ENCODE data around the gene PMF1.

PMF1 gene

GRCh38 chr1:156284112-156284511 is 71.3 kb downstream of the PMF1 start, which contains the start of gene TMEM79:
Gene TMEM79 (plus strand): TSS chr1:156284325. CDS start chr1:156285227, 902 bp downstream.
- no peaks in the 10 kb centered on the region for H3K9me3 ChIP-seq (ENCODE audit: severe bottlenecking)
- peak within 1 kb of the TSS; percentile 85 for H3K4me3 ChIP-seq (ENCODE audit: severe bottlenecking)
- DNase-seq (ENCODE audit: low spot score): no peak
- no peak for TF ChIP-seq CTCF (IDR thresholded peaks at IDR 0.05; ENCODE audit: poor library complexity, severe bottlenecking)
- H3K36me3 ChIP-seq (ENCODE audit: low read depth): peaks cover 35% of the 10 kb centered on the region
- peak within 1 kb of the TSS; percentile 65 for H3K27ac ChIP-seq (ENCODE audit: poor library complexity, severe bottlenecking)
- no peaks in the 10 kb centered on the region for H3K27me3 ChIP-seq (ENCODE audit: insufficient read depth, poor library complexity, severe bottlenecking)
- H3K4me1 ChIP-seq (ENCODE audit: insufficient read depth, poor library complexity, severe bottlenecking): peaks cover 14% of the 10 kb centered on the region
- peak; percentile 24; the same call in 1 of the 3 replicates for ATAC-seq (ENCODE audit: low read depth)

- Histone ChIP-seq H3K27me3 (ENCODE audit: insufficient read depth, poor library complexity, severe bottlenecking) (no peaks in the 10 kb centered on the region), H3K9me3 (ENCODE audit: severe bottlenecking) (no peaks in the 10 kb centered on the region), H3K4me1 (ENCODE audit: insufficient read depth, poor library complexity, severe bottlenecking) (peaks cover 14% of the 10 kb centered on the region), H3K27ac (ENCODE audit: poor library complexity, severe bottlenecking) (peak overlapping the region; percentile 32), H3K36me3 (ENCODE audit: low read depth) (peaks cover 34% of the 10 kb centered on the region), H3K4me3 (ENCODE audit: severe bottlenecking) (peak overlapping the region; percentile 85)
- DNase-seq (ENCODE audit: low spot score) (no peak), ATAC-seq (ENCODE audit: low read depth) (no peak)
- TF ChIP-seq CTCF (IDR thresholded peaks at IDR 0.05; ENCODE audit: poor library complexity, severe bottlenecking): no peak
Observed at GRCh38 chr1:156284757-156285156, 72.0 kb downstream of the PMF1 start.

- no peak for TF ChIP-seq CTCF (IDR thresholded peaks at IDR 0.05; ENCODE audit: poor library complexity, severe bottlenecking)
- DNase-seq (ENCODE audit: low spot score): no peak
- H3K4me3 ChIP-seq (ENCODE audit: severe bottlenecking): no peak overlapping the region
- no peak for ATAC-seq (ENCODE audit: low read depth)
- peaks cover 34% of the 10 kb centered on the region for H3K36me3 ChIP-seq (ENCODE audit: low read depth)
- H3K4me1 ChIP-seq (ENCODE audit: insufficient read depth, poor library complexity, severe bottlenecking): peaks cover 14% of the 10 kb centered on the region
- H3K27ac ChIP-seq (ENCODE audit: poor library complexity, severe bottlenecking): peak overlapping the region; percentile 32
- H3K9me3 ChIP-seq (ENCODE audit: severe bottlenecking): no peaks in the 10 kb centered on the region
- H3K27me3 ChIP-seq (ENCODE audit: insufficient read depth, poor library complexity, severe bottlenecking): no peaks in the 10 kb centered on the region
Observed at GRCh38 chr1:156285437-156285836, 72.6 kb downstream of the PMF1 start.

GRCh38 chr1:156286061-156286460 is 73.3 kb downstream of the PMF1 start:
- no peaks in the 10 kb centered on the region for H3K27me3 ChIP-seq (ENCODE audit: insufficient read depth, poor library complexity, severe bottlenecking)
- DNase-seq (ENCODE audit: low spot score) (no peak), ATAC-seq (ENCODE audit: low read depth) (no peak)
- H3K4me1 ChIP-seq (ENCODE audit: insufficient read depth, poor library complexity, severe bottlenecking): peaks cover 11% of the 10 kb centered on the region
- TF ChIP-seq CTCF (IDR thresholded peaks at IDR 0.05; ENCODE audit: poor library complexity, severe bottlenecking): no peak
- no peak overlapping the region for H3K27ac ChIP-seq (ENCODE audit: poor library complexity, severe bottlenecking)
- no peaks in the 10 kb centered on the region for H3K9me3 ChIP-seq (ENCODE audit: severe bottlenecking)
- H3K4me3 ChIP-seq (ENCODE audit: severe bottlenecking): no peak overlapping the region
- peaks cover 27% of the 10 kb centered on the region for H3K36me3 ChIP-seq (ENCODE audit: low read depth)

All from RWPE2 (cell line).